ENCODE data around the gene BPNT1.

DNA sequence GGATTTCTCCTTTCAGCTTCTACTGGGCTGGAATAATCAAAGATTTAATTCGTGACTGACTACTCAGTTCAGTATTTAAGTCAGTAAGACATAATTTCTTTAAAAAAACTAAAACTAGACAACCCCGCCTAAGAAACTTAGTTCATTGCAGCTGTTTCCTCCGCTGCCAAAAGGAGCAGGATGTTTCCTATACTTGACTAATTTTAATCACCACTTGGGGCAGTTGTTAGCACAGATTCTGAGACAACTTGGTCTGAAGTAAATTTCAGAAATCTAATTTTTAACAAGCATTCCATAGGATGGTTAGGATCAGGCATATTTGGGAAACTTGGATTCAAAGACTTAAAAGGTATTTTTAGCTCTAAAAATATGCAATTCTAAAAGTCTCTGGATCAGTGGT is 77.3 kb downstream of the BPNT1 start:
- TF ChIP-seq CTCF (IDR thresholded peaks at IDR 0.05; ENCODE audit: poor library complexity, severe bottlenecking) = no peak
- TF ChIP-seq REST (IDR thresholded peaks at IDR 0.05; ENCODE audit: borderline replicate concordance) = no peak
- no peak for TF ChIP-seq POLR2AphosphoS5 (IDR thresholded peaks at IDR 0.05)
- TF ChIP-seq TAF1 (IDR thresholded peaks at IDR 0.05; ENCODE audit: low read depth) = no peak

Data from neural cell (in vitro differentiated cells).